Endothelial cell of umbilical vein (primary cell): ENCODE measurements around the gene UNC5CL. TPM values are rescaled to one million over a fixed set of nuclear protein-coding genes. Genes with fewer than 3 reads are reported as not detected.

Source experiments
- BruUV-seq: library from RNA; stranded (reverse); fragments of 400-500 nt; replicated peaks from 2 replicates; lab custom pipeline; 2021; lab: Mats Ljungman, UMichigan
- CTCF ChIA-PET: fragments of 300-600, 350-600 bp; sonication (Branson Sonifier 250); formaldehyde crosslinking; loops from one replicate; lab custom pipeline; 2021; ENCODE audit warnings: antibody characterized with exemption, inconsistent platforms; lab: Charles Lee
- POLR2A ChIA-PET: fragments of 300-600, 350-600 bp; sonication (Branson Sonifier 250); formaldehyde crosslinking; loops from one replicate; lab custom pipeline; 2021; ENCODE audit warnings: antibody characterized with exemption, inconsistent platforms; lab: Charles Lee
- DNase-seq: peaks from one replicate; pipeline ENCODE4 v3.0.0-alpha.2; 2011; ENCODE audit warnings: low read depth, low spot score
- FAIRE-seq: peaks from 2 replicates; lab custom pipeline; 2011; peaks lifted over from hg19 to GRCh38; lab: Jason Lieb, UNC
- H2AFZ ChIP-seq: 2 replicates; pipeline ENCODE4 v1.6.0; 2012; ENCODE audit warnings: low read depth, low read length, control low read depth, inconsistent platforms
- H3K27ac ChIP-seq: 2 replicates; pipeline ENCODE4 v1.5.1; 2011; ENCODE audit warnings: low read depth, mild to moderate bottlenecking, control low read depth, low read length, moderate library complexity; ENCODE audit not compliant: insufficient read depth
- H3K27me3 ChIP-seq, 2 experiments: 2 replicates each; pipeline versions ENCODE4 v1.6.0 to v1.6.1; 2011; ENCODE audit warnings: low read length in 2 of 2, mixed read lengths in 1 of 2; ENCODE audit not compliant: control insufficient read depth in 2 of 2, insufficient read depth in 2 of 2
- H3K36me3 ChIP-seq, 2 experiments: 2 replicates in 1 of 2; 3 replicates in 1 of 2; pipeline ENCODE4 v1.5.1; 2011; ENCODE audit warnings: low read length in 2 of 2, mild to moderate bottlenecking in 1 of 2, moderate library complexity in 1 of 2; ENCODE audit not compliant: control insufficient read depth in 2 of 2, insufficient read depth in 2 of 2; ENCODE audit errors: extremely low read depth in 1 of 2
- H3K4me1 ChIP-seq: 3 replicates; pipeline ENCODE4 v1.5.1; 2011; ENCODE audit warnings: mild to moderate bottlenecking, low read length; ENCODE audit not compliant: control insufficient read depth, insufficient read depth; ENCODE audit errors: extremely low read depth
- H3K4me2 ChIP-seq: 2 replicates; pipeline ENCODE4 v1.6.1; 2011; ENCODE audit warnings: low read length, control low read depth, mixed read lengths; ENCODE audit not compliant: insufficient read depth
- H3K4me3 ChIP-seq, 3 experiments: fragments of 200-600 bp in 1 of 3; sonication (generic), shearing (Covaris generic) in 1 of 3; replicated peaks in 1 of 3; 2 replicates each; pipeline ENCODE4 v1.5.1; 2011 to 2016; ENCODE audit warnings: control low read depth in 3 of 3, low read length in 3 of 3, mild to moderate bottlenecking in 2 of 3, inconsistent platforms in 1 of 3, low read depth in 1 of 3, moderate library complexity in 1 of 3; ENCODE audit not compliant: insufficient read depth in 1 of 3
- H3K79me2 ChIP-seq: 2 replicates; pipeline ENCODE4 v1.6.0; 2012; ENCODE audit warnings: low read length, inconsistent platforms; ENCODE audit not compliant: control insufficient read depth, insufficient read depth
- H3K9ac ChIP-seq: replicated peaks from 2 replicates; pipeline ENCODE3; 2011; ENCODE audit warnings: low read length, control low read depth; ENCODE audit not compliant: insufficient read depth; ENCODE audit errors: extremely low read depth
- H3K9me1 ChIP-seq: replicated peaks from 3 replicates; pipeline ENCODE4 v1.6.0; 2011; ENCODE audit warnings: mild to moderate bottlenecking, low read length; ENCODE audit not compliant: control insufficient read depth, insufficient read depth; ENCODE audit errors: extremely low read depth
- H3K9me3 ChIP-seq: replicated peaks from 2 replicates; pipeline ENCODE4 v1.5.1; 2012; ENCODE audit warnings: low read length, inconsistent platforms; ENCODE audit not compliant: control insufficient read depth, insufficient read depth
- H4K20me1 ChIP-seq: replicated peaks from 2 replicates; pipeline ENCODE3; 2011; ENCODE audit warnings: mild to moderate bottlenecking, low read length; ENCODE audit not compliant: control insufficient read depth, insufficient read depth; ENCODE audit errors: extremely low read depth
- EZH2 ChIP-seq: IDR thresholded peaks from 2 replicates; pipeline ENCODE4 v1.6.1; 2012; ENCODE audit warnings: borderline replicate concordance, low read depth, mild to moderate bottlenecking, moderate library complexity, low read length, inconsistent platforms; ENCODE audit not compliant: severe bottlenecking
- FOS ChIP-seq: IDR thresholded peaks from 2 replicates; pipeline ENCODE4 v1.6.1; 2011; ENCODE audit warnings: mild to moderate bottlenecking, low read length, moderate library complexity, borderline replicate concordance; ENCODE audit not compliant: insufficient read depth
- GATA2 ChIP-seq: IDR thresholded peaks from 2 replicates; pipeline ENCODE4 v1.7.0; 2011; ENCODE audit warnings: low read depth, mild to moderate bottlenecking, moderate library complexity, mixed read lengths, low read length; ENCODE audit not compliant: insufficient read length, insufficient read depth
- JUN ChIP-seq: IDR thresholded peaks from 2 replicates; pipeline ENCODE4 v1.6.1; 2011; ENCODE audit warnings: borderline replicate concordance, low read depth; ENCODE audit not compliant: insufficient read length, insufficient read depth
- MYC ChIP-seq: IDR thresholded peaks from one replicate; pipeline ENCODE4 v1.6.1; 2011; ENCODE audit warnings: mild to moderate bottlenecking, low read depth, low read length
- POLR2A ChIP-seq: IDR thresholded peaks from 2 replicates; pipeline ENCODE4 v1.6.1; 2012; ENCODE audit warnings: low read depth, mild to moderate bottlenecking, control low read depth, low read length
- POLR2AphosphoS5 ChIP-seq: IDR thresholded peaks from 2 replicates; pipeline ENCODE4 v1.6.1; 2012; ENCODE audit warnings: low read depth, mild to moderate bottlenecking, control low read depth, low read length, moderate library complexity; ENCODE audit not compliant: insufficient read depth
- dilution Hi-C: fragments of 300-500 bp; cut with MboI; formaldehyde crosslinking; loops from one replicate; pipeline ENCODE4 v1.15.0; 2019; ENCODE audit warnings: low sequenced_read_pairs; ENCODE audit not compliant: extremely low pct_ligation_motif_present
- intact Hi-C: fragments of 100-400 bp; cut with micrococcal nuclease; formaldehyde crosslinking; loops from one replicate; pipeline ENCODE4 v1.10.0; 2022
- polyA plus RNA-seq, 4 experiments: library from polyadenylated mRNA; depleted of rRNA in 3 of 4; stranded (reverse) in 3 of 4; unstranded in 1 of 4; fragments of >200 nt; gene quantifications; 2 replicates each; pipeline versions ENCODE4 v1.2.1 to v1.2.3, GENCODE V29; 2011 to 2012; ENCODE audit warnings: missing spikeins in 1 of 4
- total RNA-seq: library from RNA; stranded (reverse); gene quantifications from 2 replicates; pipeline ENCODE4 v1.2.3, GENCODE V29; 2021
- TF ChIP-seq, protein P1 (sequence below), 2 donors: IDR thresholded peaks; 1 replicate in 1 of 2; 2 replicates in 1 of 2; pipeline ENCODE4 v1.5.1; 2011; ENCODE audit warnings: low read length in 2 of 2, mild to moderate bottlenecking in 2 of 2, moderate library complexity in 2 of 2, control low read depth in 1 of 2, inconsistent platforms in 1 of 2, low read depth in 1 of 2; ENCODE audit not compliant: insufficient read depth in 1 of 2; ENCODE audit errors: extremely low read depth in 1 of 2
- TF ChIP-seq, protein P2 (sequence below): IDR thresholded peaks from 2 replicates; pipeline ENCODE4 v1.6.1; 2011; ENCODE audit not compliant: insufficient read depth, insufficient read length

UNC5CL gene
- total and polyA plus RNA-seq, 2 donors (not counting 3 experiments of a cell fraction or from before 2014, with no cell fraction given), result 0.14 to 0.20 TPM

DNA sequence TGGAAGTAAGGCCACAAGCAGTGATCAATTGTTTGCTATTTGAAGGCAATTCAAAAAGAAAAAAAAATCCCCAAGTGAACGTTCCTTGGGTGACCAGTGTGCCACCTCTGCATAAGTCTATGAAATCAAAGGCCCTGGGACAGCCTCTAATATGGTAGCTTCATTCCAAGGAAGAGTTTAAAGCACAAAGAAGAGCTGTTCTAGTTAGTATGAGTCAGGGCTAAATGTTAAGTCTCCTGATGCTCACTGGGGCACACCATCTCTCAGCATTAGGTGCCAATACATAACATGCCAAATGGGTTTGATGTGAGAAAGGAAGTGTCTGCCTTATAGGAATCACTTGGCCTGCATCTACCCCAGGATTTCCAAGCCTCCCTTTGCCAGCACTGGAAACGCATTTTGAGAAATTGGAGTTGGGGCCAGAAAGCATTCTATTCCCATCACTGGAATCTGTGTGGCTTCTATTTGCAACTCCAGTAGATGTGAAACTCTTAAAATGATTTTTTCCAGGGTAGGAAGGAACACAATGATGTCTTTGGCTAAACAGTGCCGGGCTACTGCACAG is 13.0 kb downstream of the UNC5CL start:
- H3K4me1 ChIP-seq, result peaks cover 6% of the 10 kb centered on the region
- FAIRE-seq (no peak), DNase-seq (no peak)
- no peak overlapping the region for H3K27ac ChIP-seq
- no peak overlapping the region for H3K9ac ChIP-seq
- POLR2A ChIA-PET, result no interaction called here
- no peaks in the 10 kb centered on the region for H3K36me3 ChIP-seq
- CTCF ChIA-PET, result interaction anchor here (0.6 to 4.2 kb wide), 5 partner anchors 7 to 476 kb away, joined by 3 to 21 read pairs (median 12); no protein-coding TSS in a partner anchor
- dilution Hi-C loops (no loop called here), intact Hi-C loops (loop anchor here (5.0 kb wide), 3 partner anchors 179 to 1679 kb away; no protein-coding TSS in a partner anchor)
- no peak overlapping the region for H3K4me3 ChIP-seq
- H2AFZ ChIP-seq, result no peak overlapping the region
- no peak overlapping the region for H3K4me2 ChIP-seq
- TF ChIP-seq MYC, result no peak
- TF ChIP-seq POLR2AphosphoS5, result no peak
- TF ChIP-seq EZH2, result no peak
- no peak for TF ChIP-seq GATA2
- TF ChIP-seq FOS, result no peak
- TF ChIP-seq JUN, result no peak
- TF ChIP-seq, protein P1, sequence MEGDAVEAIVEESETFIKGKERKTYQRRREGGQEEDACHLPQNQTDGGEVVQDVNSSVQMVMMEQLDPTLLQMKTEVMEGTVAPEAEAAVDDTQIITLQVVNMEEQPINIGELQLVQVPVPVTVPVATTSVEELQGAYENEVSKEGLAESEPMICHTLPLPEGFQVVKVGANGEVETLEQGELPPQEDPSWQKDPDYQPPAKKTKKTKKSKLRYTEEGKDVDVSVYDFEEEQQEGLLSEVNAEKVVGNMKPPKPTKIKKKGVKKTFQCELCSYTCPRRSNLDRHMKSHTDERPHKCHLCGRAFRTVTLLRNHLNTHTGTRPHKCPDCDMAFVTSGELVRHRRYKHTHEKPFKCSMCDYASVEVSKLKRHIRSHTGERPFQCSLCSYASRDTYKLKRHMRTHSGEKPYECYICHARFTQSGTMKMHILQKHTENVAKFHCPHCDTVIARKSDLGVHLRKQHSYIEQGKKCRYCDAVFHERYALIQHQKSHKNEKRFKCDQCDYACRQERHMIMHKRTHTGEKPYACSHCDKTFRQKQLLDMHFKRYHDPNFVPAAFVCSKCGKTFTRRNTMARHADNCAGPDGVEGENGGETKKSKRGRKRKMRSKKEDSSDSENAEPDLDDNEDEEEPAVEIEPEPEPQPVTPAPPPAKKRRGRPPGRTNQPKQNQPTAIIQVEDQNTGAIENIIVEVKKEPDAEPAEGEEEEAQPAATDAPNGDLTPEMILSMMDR (IDR thresholded peaks at IDR 0.05; ENCODE audit: extremely low read depth in 1 of 2, insufficient read depth in 1 of 2, low read depth in 1 of 2, low read length in 2 of 2), result no peak
- no peak for TF ChIP-seq POLR2A
- TF ChIP-seq, protein P2, sequence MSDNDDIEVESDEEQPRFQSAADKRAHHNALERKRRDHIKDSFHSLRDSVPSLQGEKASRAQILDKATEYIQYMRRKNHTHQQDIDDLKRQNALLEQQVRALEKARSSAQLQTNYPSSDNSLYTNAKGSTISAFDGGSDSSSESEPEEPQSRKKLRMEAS, result no peak
- BruUV-seq, result no TSS peak
- peaks cover 0 to 2% of the 10 kb centered on the region in 2 experiments for H3K27me3 ChIP-seq
- no peaks in the 10 kb centered on the region for H3K9me3 ChIP-seq
- H4K20me1 ChIP-seq, result no peaks in the 10 kb centered on the region
- no peaks in the 10 kb centered on the region for H3K9me1 ChIP-seq
- H3K79me2 ChIP-seq, result no peaks in the 10 kb centered on the region
